ENCODE data around the gene SIRT1. TPM values are rescaled to one million over a fixed set of nuclear protein-coding genes. Genes with fewer than 3 reads are reported as not detected.
"Not testable (repeated sequence)": the region's sequence is repeated elsewhere in the genome, so short reads cannot be mapped to it uniquely, and the experiment has no call there.

The SIRT1 gene
- total RNA-seq (10 to 100 TPM; 41.0 to 58.7 (median 46.7) TPM), total RNA-seq (39.1 to 184 (median 94.0) reads per million in 29 experiments)
- 38.6 TPM for total RNA-seq (2013)

DNA sequence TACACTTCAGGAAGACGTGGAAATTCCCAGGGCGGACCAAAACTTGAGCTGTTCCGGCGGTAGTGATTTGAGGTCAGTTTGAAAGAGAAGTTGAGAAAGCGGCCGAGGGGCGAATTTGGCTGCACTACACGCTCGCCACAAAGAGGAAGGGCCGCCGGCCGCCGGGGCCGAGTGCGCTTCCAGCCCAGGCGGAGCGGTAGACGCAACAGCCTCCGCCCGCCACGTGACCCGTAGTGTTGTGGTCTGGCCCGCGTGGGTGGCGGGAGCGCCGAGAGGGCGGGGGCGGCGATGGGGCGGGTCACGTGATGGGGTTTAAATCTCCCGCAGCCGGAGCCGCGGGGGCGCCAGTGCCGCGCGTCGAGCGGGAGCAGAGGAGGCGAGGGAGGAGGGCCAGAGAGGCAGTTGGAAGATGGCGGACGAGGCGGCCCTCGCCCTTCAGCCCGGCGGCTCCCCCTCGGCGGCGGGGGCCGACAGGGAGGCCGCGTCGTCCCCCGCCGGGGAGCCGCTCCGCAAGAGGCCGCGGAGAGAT, at the start of gene SIRT1:
TSS of gene SIRT1 (plus strand) at position 344 of the 529 bp plus-strand sequence. CDS start at position 410, 66 bp downstream.
- H3K4me3 Mint-ChIP-seq: peak within 1 kb of the TSS; percentile 88 to 95 (median 90)
- under 1% methylated on average over 62 of the region's 62 CpGs for WGBS (ENCODE audit: insufficient coverage)
- peak within 1 kb of the TSS; percentile 75 for H3K27ac ChIP-seq (ENCODE audit: low read length)
- DNase-seq (peak; percentile 83 to 95 (median 89)), ATAC-seq (replicated peaks in 1 of 4) (peak; percentile 81 to 86 (median 84))
- no peaks in the 10 kb centered on the region for H3K9me3 ChIP-seq
- ChIA-PET POLR2A (interaction anchor here (0.6 to 1.7 kb wide), 6 partner anchors 20 to 1478 kb away, joined by 3 to 4 read pairs (median 4); no protein-coding TSS in a partner anchor), CTCF (interaction anchor here (0.6 to 1.4 kb wide), 7 partner anchors 15 to 271 kb away, joined by 3 to 8 read pairs (median 3); no protein-coding TSS in a partner anchor)
- no peaks in the 10 kb centered on the region for H3K27me3 ChIP-seq (replicated peaks in 1 of 2; ENCODE audit: control insufficient read depth in 2 of 2, extremely low read depth in 1 of 2, insufficient read depth in 2 of 2, low read length in 1 of 2)
- peaks cover 6 to 24% of the 10 kb centered on the region in 2 experiments for H3K4me1 ChIP-seq (ENCODE audit: control insufficient read depth in 1 of 2, extremely low read depth in 1 of 2, insufficient read depth in 2 of 2, low read length in 2 of 2)
- H3K4me3 ChIP-seq (ENCODE audit: control insufficient read depth in 1 of 2, extremely low read depth in 1 of 2, low read length in 1 of 2): peak within 1 kb of the TSS; percentile 64 to 78
- no peaks in the 10 kb centered on the region for H3K27me3 Mint-ChIP-seq
- H3K36me3 ChIP-seq (ENCODE audit: control insufficient read depth in 2 of 2, extremely low read depth in 1 of 2, insufficient read depth in 1 of 2, low read length in 1 of 2): peaks cover 9 to 28% of the 10 kb centered on the region in 2 donors
- peaks cover 19% of the 10 kb centered on the region for H3K36me3 Mint-ChIP-seq
- no peaks in the 10 kb centered on the region for H3K9me3 Mint-ChIP-seq
- H3K27ac Mint-ChIP-seq: peak within 1 kb of the TSS; percentile 90 to 93
- H3K4me1 Mint-ChIP-seq: peaks cover 32 to 41% (median 36%) of the 10 kb centered on the region in 3 donors

DNA sequence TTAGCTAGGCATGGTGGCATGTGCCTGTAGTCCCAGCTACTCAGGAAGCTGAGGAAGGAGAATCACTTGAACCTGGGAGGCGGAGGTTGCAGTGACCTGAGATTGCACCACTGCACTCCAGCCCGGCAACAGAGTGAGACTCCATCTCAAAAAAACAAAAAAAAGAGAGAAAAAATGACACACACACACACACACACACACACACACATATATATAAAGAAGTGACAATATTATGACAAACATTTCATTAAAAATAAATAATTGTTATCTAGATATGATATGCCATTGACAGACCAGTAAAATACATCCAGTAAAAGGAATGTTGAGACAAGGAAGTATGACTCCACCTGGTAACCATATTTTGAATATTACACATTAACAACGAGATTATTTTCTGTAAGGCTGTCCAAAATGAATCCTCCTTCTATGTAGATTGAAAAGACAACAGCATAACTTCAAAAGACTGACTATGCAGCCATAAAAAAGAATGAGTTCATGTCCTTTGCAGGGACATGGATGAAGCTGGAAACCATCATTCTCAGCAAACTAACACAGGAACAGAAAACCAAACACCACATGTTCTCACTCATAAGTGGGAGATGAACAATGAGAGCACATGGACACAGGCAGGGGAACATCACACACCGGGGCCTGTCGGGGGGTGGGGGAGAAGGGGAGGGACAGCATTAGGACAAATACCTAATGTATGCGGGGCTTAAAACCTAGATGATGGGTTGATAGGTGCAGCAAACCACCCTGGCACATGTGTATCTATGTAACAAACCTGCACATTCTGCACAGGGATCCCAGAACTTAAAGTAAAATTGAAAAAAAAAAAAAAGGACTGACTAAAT, 48.7 kb upstream of the SIRT1 start:
- H3K36me3 Mint-ChIP-seq; H3K9me3 ChIP-seq; H3K4me1 Mint-ChIP-seq; H3K4me1 ChIP-seq (ENCODE audit: control insufficient read depth in 1 of 2, extremely low read depth in 1 of 2, insufficient read depth in 2 of 2, low read length in 2 of 2); DNase-seq; H3K36me3 ChIP-seq (ENCODE audit: control insufficient read depth in 2 of 2, extremely low read depth in 1 of 2, insufficient read depth in 1 of 2, low read length in 1 of 2); H3K27me3 Mint-ChIP-seq; ATAC-seq (replicated peaks in 1 of 4); H3K27me3 ChIP-seq (replicated peaks in 1 of 2; ENCODE audit: control insufficient read depth in 2 of 2, extremely low read depth in 1 of 2, insufficient read depth in 2 of 2, low read length in 1 of 2); H3K27ac Mint-ChIP-seq; H3K4me3 ChIP-seq (ENCODE audit: control insufficient read depth in 1 of 2, extremely low read depth in 1 of 2, low read length in 1 of 2); H3K9me3 Mint-ChIP-seq; POLR2A ChIA-PET; H3K27ac ChIP-seq (ENCODE audit: low read length); H3K4me3 Mint-ChIP-seq: not testable (repeated sequence)
- CTCF ChIA-PET: interaction anchor here in 1 of 2 donors (0.7 kb wide), 1 partner anchor 17 kb away, joined by 3 read pairs; no protein-coding TSS in a partner anchor
- no CpG with 5 or more reads among the region's 6 CpGs for WGBS (ENCODE audit: insufficient coverage)

GRCh38 chr10:67836488-67836887, 48.0 kb upstream of the SIRT1 start:
- ChIA-PET CTCF (interaction anchor here (0.5 to 0.7 kb wide), 2 partner anchors 16 to 429 kb away, joined by 3 read pairs; no protein-coding TSS in a partner anchor), POLR2A (no interaction called here)
- H3K27me3 Mint-ChIP-seq: no peaks in the 10 kb centered on the region
- DNase-seq: no peak
- H3K36me3 ChIP-seq (ENCODE audit: control insufficient read depth in 2 of 2, extremely low read depth in 1 of 2, insufficient read depth in 1 of 2, low read length in 1 of 2): no peaks in the 10 kb centered on the region
- peaks cover 0 to 6% (median 0%) of the 10 kb centered on the region in 3 donors for H3K9me3 Mint-ChIP-seq
- no peaks in the 10 kb centered on the region for H3K9me3 ChIP-seq
- no peak overlapping the region for H3K4me3 ChIP-seq (ENCODE audit: control insufficient read depth in 1 of 2, extremely low read depth in 1 of 2, low read length in 1 of 2)
- no peak overlapping the region for H3K4me3 Mint-ChIP-seq
- no peak overlapping the region for H3K27ac Mint-ChIP-seq
- no peak overlapping the region for H3K27ac ChIP-seq (ENCODE audit: low read length)
- H3K4me1 ChIP-seq (ENCODE audit: control insufficient read depth in 1 of 2, extremely low read depth in 1 of 2, insufficient read depth in 2 of 2, low read length in 2 of 2): no peaks in the 10 kb centered on the region
- peaks cover 1% of the 10 kb centered on the region for H3K36me3 Mint-ChIP-seq
- ATAC-seq (replicated peaks in 1 of 4): no peak
- WGBS (ENCODE audit: insufficient coverage): 100% methylated on average over 1 of the region's 2 CpGs
- no peaks in the 10 kb centered on the region for H3K27me3 ChIP-seq (replicated peaks in 1 of 2; ENCODE audit: control insufficient read depth in 2 of 2, extremely low read depth in 1 of 2, insufficient read depth in 2 of 2, low read length in 1 of 2)
- peaks cover 0 to 5% (median 4%) of the 10 kb centered on the region in 3 donors for H3K4me1 Mint-ChIP-seq

DNA sequence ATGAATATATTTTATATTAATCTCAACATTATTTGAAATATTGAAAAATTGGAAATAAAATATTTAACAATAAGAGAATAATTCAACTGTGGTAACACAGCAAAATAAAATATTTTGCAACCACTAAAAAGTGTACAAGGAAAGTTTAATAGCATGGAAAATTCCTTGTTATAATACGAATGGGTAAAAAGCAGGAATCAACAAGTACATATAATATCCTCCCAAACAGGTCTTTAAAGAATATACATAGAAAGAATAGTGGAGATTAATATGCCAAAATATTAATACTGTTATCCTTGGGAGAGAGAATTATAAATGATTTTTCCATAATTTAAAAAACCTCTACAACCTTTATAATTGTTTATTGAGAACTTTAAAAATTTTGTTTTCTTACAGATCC, 47.5 kb upstream of the SIRT1 start:
- no CpG with 5 or more reads among the region's 1 CpG for WGBS (ENCODE audit: insufficient coverage)
- CTCF ChIA-PET: interaction anchor here in 1 of 2 donors (0.5 kb wide), 1 partner anchor 428 kb away, joined by 3 read pairs; no protein-coding TSS in a partner anchor
- Histone ChIP-seq H3K9me3 (no peaks in the 10 kb centered on the region), H3K4me3 (ENCODE audit: control insufficient read depth in 1 of 2, extremely low read depth in 1 of 2, low read length in 1 of 2) (no peak overlapping the region), H3K36me3 (ENCODE audit: control insufficient read depth in 2 of 2, extremely low read depth in 1 of 2, insufficient read depth in 1 of 2, low read length in 1 of 2) (no peaks in the 10 kb centered on the region), H3K4me1 (ENCODE audit: control insufficient read depth in 1 of 2, extremely low read depth in 1 of 2, insufficient read depth in 2 of 2, low read length in 2 of 2) (no peaks in the 10 kb centered on the region), H3K27me3 (replicated peaks in 1 of 2; ENCODE audit: control insufficient read depth in 2 of 2, extremely low read depth in 1 of 2, insufficient read depth in 2 of 2, low read length in 1 of 2) (no peaks in the 10 kb centered on the region), H3K27ac (ENCODE audit: low read length) (no peak overlapping the region)
- Mint-ChIP-seq H3K4me1 (peaks cover 0 to 5% (median 4%) of the 10 kb centered on the region in 3 donors), H3K27ac (no peak overlapping the region), H3K4me3 (no peak overlapping the region), H3K9me3 (peaks cover 0 to 10% (median 0%) of the 10 kb centered on the region in 3 donors), H3K27me3 (no peaks in the 10 kb centered on the region), H3K36me3 (peaks cover 3% of the 10 kb centered on the region)
- POLR2A ChIA-PET: interaction anchor here (0.7 to 1.5 kb wide), 2 partner anchors 13 to 80 kb away, joined by 3 to 7 read pairs; no protein-coding TSS in a partner anchor
- no peak for DNase-seq
- no peak for ATAC-seq (replicated peaks in 1 of 4)

DNA sequence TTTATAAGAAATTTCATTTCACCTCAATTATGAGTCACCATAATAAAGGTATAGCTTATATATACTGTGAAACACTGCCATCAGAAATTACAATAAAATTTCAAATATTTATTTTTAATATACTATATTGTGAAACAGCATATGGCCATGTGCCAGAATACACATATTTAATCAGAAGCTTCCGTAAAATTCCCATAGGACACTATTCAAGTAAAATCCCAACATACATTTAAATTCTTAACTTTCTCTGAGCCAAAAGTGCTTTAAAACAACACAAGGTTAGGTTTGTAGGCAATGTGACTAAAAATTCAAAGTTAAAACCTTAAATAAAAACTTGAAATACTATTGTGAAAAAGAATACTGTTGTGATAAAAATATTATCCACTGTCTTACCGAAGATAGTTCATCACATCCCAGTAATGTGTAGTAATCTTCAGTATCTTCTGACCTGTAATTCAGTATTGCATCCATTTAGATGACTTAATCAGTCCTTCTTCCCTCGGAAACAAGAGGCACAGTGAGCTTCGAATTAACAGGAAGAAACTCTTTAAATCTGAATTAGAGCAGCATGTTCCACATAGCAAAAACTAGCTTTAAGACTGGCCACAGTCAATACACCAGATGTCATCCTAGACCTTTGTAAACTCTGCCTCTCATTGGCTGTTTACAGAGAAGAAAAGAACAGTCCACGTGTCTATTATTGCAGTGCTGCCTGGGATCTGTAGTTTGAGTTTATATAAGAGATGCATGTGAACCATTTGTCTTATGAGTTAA, 46.7 kb upstream of the SIRT1 start, which contains the start of gene DNAJC12:
TSS of gene DNAJC12 (minus strand) at position 648 of the 774 bp plus-strand sequence. CDS start at position 471, 177 bp downstream.
- Histone ChIP-seq H3K27me3 (replicated peaks in 1 of 2; ENCODE audit: control insufficient read depth in 2 of 2, extremely low read depth in 1 of 2, insufficient read depth in 2 of 2, low read length in 1 of 2) (no peaks in the 10 kb centered on the region), H3K27ac (ENCODE audit: low read length) (no peak within 1 kb of the TSS), H3K9me3 (no peaks in the 10 kb centered on the region), H3K4me3 (ENCODE audit: control insufficient read depth in 1 of 2, extremely low read depth in 1 of 2, low read length in 1 of 2) (no peak within 1 kb of the TSS), H3K36me3 (ENCODE audit: control insufficient read depth in 2 of 2, extremely low read depth in 1 of 2, insufficient read depth in 1 of 2, low read length in 1 of 2) (no peaks in the 10 kb centered on the region), H3K4me1 (ENCODE audit: control insufficient read depth in 1 of 2, extremely low read depth in 1 of 2, insufficient read depth in 2 of 2, low read length in 2 of 2) (no peaks in the 10 kb centered on the region)
- Mint-ChIP-seq H3K4me1 (peaks cover 0 to 5% (median 4%) of the 10 kb centered on the region in 3 donors), H3K4me3 (no peak within 1 kb of the TSS), H3K27ac (no peak within 1 kb of the TSS), H3K9me3 (peaks cover 0 to 14% (median 0%) of the 10 kb centered on the region in 3 donors), H3K27me3 (no peaks in the 10 kb centered on the region), H3K36me3 (peaks cover 3% of the 10 kb centered on the region)
- peak; percentile 57 to 97 (median 69) for ATAC-seq (replicated peaks in 1 of 4)
- POLR2A ChIA-PET: interaction anchor here (0.5 to 1.5 kb wide), 3 partner anchors 9 to 79 kb away, joined by 3 to 7 read pairs (median 3); no protein-coding TSS in a partner anchor
- 25% methylated on average over 2 of the region's 5 CpGs for WGBS (ENCODE audit: insufficient coverage)
- CTCF ChIA-PET: no interaction called here
- DNase-seq: peak in 1 of 35 experiments; percentile 30
